Mesendoderm (in vitro differentiated cells): ENCODE measurements around the gene METTL16.

ENCODE experiments used
- DNase-seq: peaks from one replicate; pipeline ENCODE4 v3.0.0; 2013
- H2AK5ac ChIP-seq: 2 replicates; pipeline ENCODE4 v1.6.1; 2013; ENCODE audit warnings: low read length, inconsistent platforms
- H2BK120ac ChIP-seq: 2 replicates; pipeline ENCODE4 v1.6.1; 2013; ENCODE audit warnings: low read depth, mild to moderate bottlenecking, low read length, moderate library complexity, mixed read lengths
- H2BK15ac ChIP-seq: replicated peaks from 2 replicates; pipeline ENCODE4 v1.6.1; 2013; ENCODE audit warnings: low read depth, mild to moderate bottlenecking, moderate library complexity
- H2BK5ac ChIP-seq: 2 replicates; pipeline ENCODE4 v1.6.1; 2013; ENCODE audit warnings: low read length, inconsistent platforms
- H3K18ac ChIP-seq: 2 replicates; pipeline ENCODE4 v1.6.1; 2013; ENCODE audit warnings: mild to moderate bottlenecking, low read length, mixed read lengths
- H3K23ac ChIP-seq: one replicate; pipeline ENCODE4 v1.6.1; 2013; ENCODE audit warnings: low read length
- H3K27ac ChIP-seq: 2 replicates; pipeline ENCODE4 v1.5.1; 2013; ENCODE audit warnings: low read depth, mild to moderate bottlenecking, inconsistent platforms, low read length, moderate library complexity
- H3K27me3 ChIP-seq: 2 replicates; pipeline ENCODE4 v1.6.1; 2013; ENCODE audit warnings: low read length, control low read depth, mild to moderate bottlenecking, inconsistent platforms; ENCODE audit not compliant: insufficient read depth, poor library complexity
- H3K36me3 ChIP-seq: 2 replicates; pipeline ENCODE4 v1.6.1; 2013; ENCODE audit warnings: low read length, inconsistent platforms; ENCODE audit not compliant: control insufficient read depth, insufficient read depth
- H3K4ac ChIP-seq: one replicate; pipeline ENCODE4 v1.6.1; 2013; ENCODE audit warnings: low read depth, mild to moderate bottlenecking, low read length, moderate library complexity
- H3K4me1 ChIP-seq: 2 replicates; pipeline ENCODE4 v1.6.1; 2013; ENCODE audit warnings: low read depth, low read length, inconsistent platforms; ENCODE audit not compliant: control insufficient read depth
- H3K4me2 ChIP-seq: 2 replicates; pipeline ENCODE4 v1.6.1; 2013; ENCODE audit warnings: low read length
- H3K4me3 ChIP-seq: 2 replicates; pipeline ENCODE4 v1.5.1; 2013; ENCODE audit warnings: mild to moderate bottlenecking, low read length
- H3K56ac ChIP-seq: one replicate; pipeline ENCODE4 v1.6.1; 2013; ENCODE audit warnings: low read length
- H3K79me1 ChIP-seq: 2 replicates; pipeline ENCODE4 v1.6.1; 2013; ENCODE audit warnings: low read length, inconsistent platforms
- H3K79me2 ChIP-seq: 2 replicates; pipeline ENCODE4 v1.6.1; 2013; ENCODE audit warnings: mild to moderate bottlenecking, low read length; ENCODE audit not compliant: control insufficient read depth, insufficient read depth
- H3K9ac ChIP-seq: 2 replicates; pipeline ENCODE4 v1.6.1; 2013; ENCODE audit warnings: low read length, inconsistent platforms
- H4K5ac ChIP-seq: one replicate; pipeline ENCODE4 v1.6.1; 2013; ENCODE audit warnings: low read length
- H4K8ac ChIP-seq: one replicate; pipeline ENCODE4 v1.6.1; 2013; ENCODE audit warnings: low read depth, mild to moderate bottlenecking, control low read depth, low read length, moderate library complexity
- WGBS: extraction: QIAGEN DNeasy Blood & Tissue Kit; methylation state at CpG from one replicate; pipeline ENCODE4 v1.1.7; 2013; ENCODE audit warnings: low lambda C conversion rate, missing lambda C conversion rate; ENCODE audit not compliant: insufficient coverage; ENCODE audit errors: extremely low coverage; 5-methylcytosine and 5-hydroxymethylcytosine counted together

METTL16 gene

DNA sequence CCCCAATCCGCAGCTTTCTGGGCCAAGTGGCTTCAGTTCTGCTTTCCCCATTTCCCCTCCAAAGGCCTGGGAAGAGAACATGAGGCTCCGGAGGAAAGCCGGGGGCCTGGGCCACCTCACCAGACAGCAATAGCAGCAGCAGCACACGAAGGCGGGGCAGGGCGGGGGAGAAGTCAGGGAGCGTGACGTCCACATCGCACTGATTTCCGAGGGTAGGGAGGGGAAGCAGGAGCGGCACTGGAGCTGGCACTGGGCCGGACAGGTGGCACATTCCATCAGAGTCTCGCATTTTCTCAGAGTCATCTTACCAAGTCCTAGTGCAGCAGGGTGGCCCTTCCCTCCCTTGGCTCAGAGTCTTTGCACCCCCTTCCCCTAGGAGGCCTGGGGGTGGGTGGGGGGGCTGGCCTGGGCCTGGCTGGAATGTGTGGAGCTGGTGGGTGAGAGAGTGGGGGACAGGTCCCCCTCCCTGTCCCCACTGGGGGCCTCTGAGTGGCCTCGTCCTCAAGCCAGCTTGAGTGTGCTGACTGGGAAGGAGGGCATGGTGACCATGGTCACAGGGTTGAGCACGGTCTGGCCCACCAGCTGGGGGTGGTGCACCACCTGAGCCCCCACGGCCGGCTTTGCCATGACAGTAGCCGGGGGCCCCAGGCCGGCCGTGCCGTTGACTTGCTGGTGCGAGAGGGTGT is 125.1 kb downstream of the METTL16 start:
- Histone ChIP-seq H2BK120ac (no peak overlapping the region), H3K79me2 (no peaks in the 10 kb centered on the region), H3K79me1 (peaks cover 3% of the 10 kb centered on the region), H4K8ac (no peak overlapping the region), H3K4me3 (no peak overlapping the region), H3K27me3 (no peaks in the 10 kb centered on the region), H3K23ac (no peak overlapping the region), H3K4ac (no peak overlapping the region), H3K4me1 (no peaks in the 10 kb centered on the region), H3K9ac (no peak overlapping the region), H3K4me2 (no peak overlapping the region), H4K5ac (no peak overlapping the region), H2BK15ac (no peak overlapping the region), H2AK5ac (no peak overlapping the region), H3K18ac (no peak overlapping the region), H3K36me3 (no peaks in the 10 kb centered on the region), H3K56ac (no peak overlapping the region), H2BK5ac (no peak overlapping the region), H3K27ac (no peak overlapping the region)
- WGBS = no CpG with 5 or more reads among the region's 22 CpGs
- DNase-seq = no peak

DNA sequence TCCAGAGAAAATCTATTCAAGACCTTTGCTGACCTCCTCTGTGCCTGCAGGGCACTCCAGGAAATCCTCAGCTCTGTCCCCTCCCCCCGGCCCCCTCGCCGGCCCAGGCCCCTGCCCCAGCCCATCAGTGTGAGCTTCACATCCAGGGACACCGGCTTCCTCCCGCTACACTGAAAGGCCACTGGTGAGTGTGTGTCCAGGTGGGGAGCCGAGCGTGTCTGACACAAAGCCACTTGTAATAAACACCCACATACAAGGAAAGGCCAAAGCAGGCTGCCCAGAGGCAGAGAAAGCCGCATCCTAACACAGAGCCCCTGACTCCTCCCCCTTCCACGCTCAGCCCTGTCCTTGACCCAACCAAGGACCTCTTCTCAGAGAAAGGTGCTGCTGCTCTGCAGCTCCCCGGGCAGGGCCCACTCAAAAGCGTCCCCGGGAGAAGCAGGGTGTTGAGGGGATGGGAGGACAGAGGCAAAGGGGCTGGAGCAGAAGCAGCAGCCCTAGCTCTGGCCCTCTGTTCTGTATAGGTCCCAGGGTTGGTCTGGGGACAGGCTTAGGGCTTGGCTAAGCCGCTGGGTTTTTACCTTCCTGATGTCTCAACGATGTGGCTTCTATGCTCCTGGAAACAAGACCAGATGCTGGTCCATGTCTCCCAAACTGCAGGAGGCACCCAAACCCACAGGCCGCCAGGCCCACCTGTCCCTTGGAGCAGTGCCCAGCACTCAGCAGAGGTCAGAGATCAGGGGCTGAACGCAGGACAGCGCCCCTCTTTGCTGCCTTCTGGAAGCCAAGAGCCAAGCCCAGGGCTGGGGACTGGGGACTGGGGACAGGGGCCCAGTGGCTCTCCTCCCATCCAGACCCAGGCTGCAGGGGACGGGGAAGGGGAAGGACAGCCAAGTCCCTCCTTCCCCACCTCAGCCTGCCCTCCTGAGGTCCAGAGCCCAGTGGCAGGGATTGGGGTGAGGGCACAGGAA is 126.2 kb downstream of the METTL16 start:
- Histone ChIP-seq H3K56ac (no peak overlapping the region), H4K8ac (no peak overlapping the region), H3K36me3 (no peaks in the 10 kb centered on the region), H3K9ac (no peak overlapping the region), H3K18ac (no peak overlapping the region), H3K4me2 (no peak overlapping the region), H2BK5ac (no peak overlapping the region), H3K23ac (no peak overlapping the region), H3K27me3 (no peaks in the 10 kb centered on the region), H3K4me3 (no peak overlapping the region), H3K79me2 (no peaks in the 10 kb centered on the region), H3K4me1 (no peaks in the 10 kb centered on the region), H3K79me1 (peaks cover 2% of the 10 kb centered on the region), H4K5ac (no peak overlapping the region), H3K4ac (no peak overlapping the region), H3K27ac (no peak overlapping the region), H2BK15ac (no peak overlapping the region), H2BK120ac (no peak overlapping the region), H2AK5ac (no peak overlapping the region)
- WGBS = no CpG with 5 or more reads among the region's 18 CpGs
- no peak for DNase-seq

DNA sequence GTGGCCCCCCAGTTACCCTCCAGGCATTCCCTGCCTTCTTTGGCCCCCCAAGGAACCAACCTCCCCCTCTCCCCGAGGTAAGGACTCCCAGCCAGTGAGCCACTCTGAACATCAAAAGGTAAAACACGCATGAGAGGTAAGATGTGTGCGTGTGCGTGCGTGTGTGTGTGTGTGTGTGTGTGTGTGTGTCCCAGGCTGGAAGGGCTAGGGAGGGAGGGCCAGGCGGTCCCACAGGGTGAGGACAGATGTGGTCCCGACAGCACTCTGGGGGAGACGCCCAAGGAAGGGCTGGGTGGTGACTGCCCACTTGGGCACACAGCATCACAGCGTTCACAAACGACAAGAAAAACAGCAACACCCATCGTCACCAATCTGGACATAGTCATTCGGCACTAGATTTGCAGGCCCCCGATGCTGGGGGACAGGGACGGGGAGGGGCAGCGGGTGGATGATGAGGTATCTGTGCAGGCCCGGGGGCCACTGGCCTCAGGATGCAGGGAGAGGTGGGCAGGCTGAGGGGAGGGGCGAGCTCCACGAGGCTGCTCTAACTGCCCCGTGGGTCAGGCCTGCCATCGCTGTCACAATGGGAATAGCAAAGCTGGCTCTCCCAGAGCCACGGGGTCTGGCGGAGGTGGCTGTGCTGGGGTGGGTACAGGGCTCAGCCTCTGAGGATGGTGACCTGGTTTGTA is 127.1 kb downstream of the METTL16 start:
- Histone ChIP-seq H4K8ac (no peak overlapping the region), H3K79me1 (peaks cover 2% of the 10 kb centered on the region), H3K4me1 (no peaks in the 10 kb centered on the region), H3K9ac (no peak overlapping the region), H2BK5ac (no peak overlapping the region), H3K27ac (no peak overlapping the region), H2AK5ac (no peak overlapping the region), H3K79me2 (no peaks in the 10 kb centered on the region), H3K27me3 (no peaks in the 10 kb centered on the region), H3K23ac (no peak overlapping the region), H4K5ac (no peak overlapping the region), H3K4me2 (no peak overlapping the region), H2BK120ac (no peak overlapping the region), H3K18ac (no peak overlapping the region), H2BK15ac (no peak overlapping the region), H3K56ac (no peak overlapping the region), H3K36me3 (no peaks in the 10 kb centered on the region), H3K4ac (no peak overlapping the region), H3K4me3 (no peak overlapping the region)
- WGBS = no CpG with 5 or more reads among the region's 22 CpGs
- no peak for DNase-seq

DNA sequence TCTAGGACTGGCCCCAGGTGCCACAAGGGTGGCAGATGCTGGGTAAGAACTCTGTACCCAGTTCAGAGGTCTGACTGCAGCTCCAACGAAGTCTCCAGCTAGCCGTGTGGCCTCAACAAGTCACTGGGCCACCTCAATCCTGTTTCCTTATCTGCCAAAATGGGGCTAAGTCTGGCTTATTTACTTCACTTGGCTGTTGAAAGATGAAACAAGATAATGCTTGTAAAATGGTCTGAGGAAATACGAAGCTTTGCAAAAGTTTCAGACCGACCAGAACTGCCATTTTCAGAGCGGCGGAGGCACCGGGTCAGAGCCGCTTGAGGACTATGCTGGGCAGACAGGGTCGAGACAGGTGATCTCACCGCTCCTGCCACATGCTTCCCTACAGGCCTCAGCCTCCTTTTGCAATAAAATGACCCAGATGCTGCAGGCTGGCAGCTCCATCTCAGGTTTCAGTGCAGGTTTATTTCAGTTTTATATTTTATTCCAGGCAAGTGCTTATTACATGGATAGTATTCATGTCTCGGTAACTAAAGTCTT is 128.0 kb downstream of the METTL16 start:
- no peak overlapping the region for H3K4me3 ChIP-seq
- no peak overlapping the region for H3K4ac ChIP-seq
- H3K4me2 ChIP-seq = no peak overlapping the region
- no peak overlapping the region for H2BK15ac ChIP-seq
- no peaks in the 10 kb centered on the region for H3K27me3 ChIP-seq
- no peak overlapping the region for H3K27ac ChIP-seq
- H3K79me1 ChIP-seq = peaks cover 1% of the 10 kb centered on the region
- no peak for DNase-seq
- H2BK5ac ChIP-seq = no peak overlapping the region
- H3K23ac ChIP-seq = no peak overlapping the region
- no peak overlapping the region for H4K5ac ChIP-seq
- no peak overlapping the region for H4K8ac ChIP-seq
- WGBS = no CpG with 5 or more reads among the region's 11 CpGs
- no peak overlapping the region for H2AK5ac ChIP-seq
- no peaks in the 10 kb centered on the region for H3K36me3 ChIP-seq
- H3K4me1 ChIP-seq = no peaks in the 10 kb centered on the region
- no peak overlapping the region for H3K9ac ChIP-seq
- H3K56ac ChIP-seq = no peak overlapping the region
- H3K18ac ChIP-seq = no peak overlapping the region
- H3K79me2 ChIP-seq = no peaks in the 10 kb centered on the region
- no peak overlapping the region for H2BK120ac ChIP-seq

DNA sequence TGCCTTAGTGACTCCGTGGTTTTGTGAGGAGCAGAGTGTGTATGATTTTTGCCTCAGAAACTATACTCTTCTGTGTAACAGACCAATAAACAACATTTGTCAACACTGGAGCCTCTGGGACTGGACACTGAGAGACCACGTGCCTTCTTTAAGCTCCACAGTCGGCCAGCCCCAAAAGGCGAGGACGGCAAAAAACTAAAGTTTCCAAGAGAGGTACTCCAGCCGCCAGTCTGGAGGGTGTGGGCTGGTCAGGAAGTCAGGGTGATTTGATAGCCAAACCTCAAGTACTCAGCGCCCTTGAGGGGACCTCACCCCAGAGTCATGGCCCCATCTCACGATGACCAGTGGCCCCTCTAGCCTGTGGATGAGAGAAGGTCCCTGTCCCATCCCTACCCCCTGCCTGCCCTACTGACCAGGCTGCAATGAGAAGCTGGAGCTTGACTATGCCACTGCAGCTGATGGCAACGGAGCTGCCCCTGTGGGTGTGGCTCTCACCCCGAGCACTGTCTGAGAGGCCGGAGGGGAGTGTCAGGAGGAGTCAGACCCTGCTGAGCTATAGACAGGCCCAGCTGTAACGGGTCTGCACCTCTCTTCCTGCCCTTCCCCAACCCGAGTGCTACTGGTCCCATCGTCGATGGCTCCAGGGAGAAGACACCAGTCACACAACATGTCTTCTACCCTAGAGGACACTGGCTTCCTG is 130.6 kb downstream of the METTL16 start:
- Histone ChIP-seq H3K23ac (no peak overlapping the region), H3K4me1 (no peaks in the 10 kb centered on the region), H4K5ac (no peak overlapping the region), H3K79me1 (no peaks in the 10 kb centered on the region), H2BK5ac (no peak overlapping the region), H3K36me3 (no peaks in the 10 kb centered on the region), H2BK120ac (no peak overlapping the region), H4K8ac (no peak overlapping the region), H2AK5ac (no peak overlapping the region), H3K9ac (no peak overlapping the region), H3K56ac (no peak overlapping the region), H3K4me3 (no peak overlapping the region), H3K4me2 (no peak overlapping the region), H3K27me3 (no peaks in the 10 kb centered on the region), H3K4ac (no peak overlapping the region), H3K18ac (no peak overlapping the region), H3K27ac (no peak overlapping the region), H3K79me2 (no peaks in the 10 kb centered on the region), H2BK15ac (no peak overlapping the region)
- no CpG with 5 or more reads among the region's 15 CpGs for WGBS
- no peak for DNase-seq
